Sigmoid colon (tissue), 4 donors: ENCODE data around the gene ANTXR2.

Source experiments
- CTCF ChIP-seq, 4 experiments: fragments of 450-650 bp in 3 of 4; fragments of 200-600 bp in 1 of 4; IDR thresholded peaks; one replicate each; pipeline ENCODE4 v1.5.1; 2016 to 2019; ENCODE audit warnings: antibody characterized with exemption in 4 of 4, mild to moderate bottlenecking in 3 of 4, moderate library complexity in 2 of 4
- POLR2A ChIP-seq, 2 donors: fragments of 450-650 bp; IDR thresholded peaks; one replicate each; pipeline ENCODE4 v1.6.1; 2016; ENCODE audit warnings: antibody characterized with exemption in 2 of 2, mild to moderate bottlenecking in 2 of 2, moderate library complexity in 2 of 2
- POLR2AphosphoS5 ChIP-seq, 4 donors: sonication (generic); formaldehyde crosslinking; IDR thresholded peaks; one replicate each; pipeline ENCODE4 v1.6.1; 2017; ENCODE audit warnings: antibody characterized with exemption in 4 of 4

- TF ChIP-seq CTCF (IDR thresholded peaks at IDR 0.05) (no peak), POLR2A (IDR thresholded peaks at IDR 0.05) (no peak), POLR2AphosphoS5 (IDR thresholded peaks at IDR 0.05) (peak in 1 of 4 donors; percentile 14)
Observed at GRCh38 chr4:80035336-80035735, 37.7 kb downstream of the ANTXR2 start.
